ENCODE measurements around the gene C17orf113.
"Not testable (repeated sequence)": the region's sequence is repeated elsewhere in the genome, so short reads cannot be mapped to it uniquely, and the experiment has no call there.

GRCh38 chr17:42012363-42012762, 38.0 kb downstream of the C17orf113 start:
- not testable (repeated sequence) for TF ChIP-seq POLR2AphosphoS5, CTCF, POLR2A, EP300 (IDR thresholded peaks at IDR 0.05)
